Esophagus muscularis mucosa (tissue), 4 donors: ENCODE measurements around the gene ARPIN. TPM values are rescaled to one million over a fixed set of nuclear protein-coding genes. Genes with fewer than 3 reads are reported as not detected.

Source experiments
- DNase-seq: peaks from one replicate; pipeline ENCODE4 v3.0.0-alpha.2; 2017; ENCODE audit errors: extremely low spot score
- H3K27ac ChIP-seq, 4 donors: fragments of 200-600 bp; sonication (generic); replicated peaks in 1 of 4; 1 replicate in 3 of 4; 2 replicates in 1 of 4; pipeline ENCODE4 v1.5.1; 2016 to 2019; ENCODE audit warnings: mild to moderate bottlenecking in 1 of 4
- H3K27me3 ChIP-seq, 4 donors: fragments of 200-600 bp; sonication (generic); one replicate each; pipeline versions ENCODE4 v1.5.1 to v1.6.0; 2016 to 2019
- H3K36me3 ChIP-seq, 4 donors: fragments of 200-600 bp; sonication (generic); one replicate each; pipeline ENCODE4 v1.5.1; 2016 to 2019
- H3K4me1 ChIP-seq, 4 donors: fragments of 200-600 bp; sonication (generic); one replicate each; pipeline ENCODE4 v1.5.1; 2016 to 2019
- H3K4me3 ChIP-seq, 4 donors: fragments of 200-600 bp; sonication (generic); 1 replicate in 2 of 4; 2 replicates in 2 of 4; pipeline ENCODE4 v1.5.1; 2016 to 2019; ENCODE audit warnings: mild to moderate bottlenecking in 4 of 4, moderate library complexity in 1 of 4
- H3K9me3 ChIP-seq, 4 donors: fragments of 200-600 bp; sonication (generic); 1 replicate in 3 of 4; 2 replicates in 1 of 4; pipeline ENCODE4 v1.5.1; 2016 to 2019
- CTCF ChIP-seq, 3 experiments: fragments of 200-600 bp in 2 of 3; fragments of 450-650 bp in 1 of 3; sonication (generic) in 2 of 3; IDR thresholded peaks; one replicate each; pipeline ENCODE4 v1.5.1; 2017 to 2019; ENCODE audit warnings: antibody characterized with exemption in 3 of 3, mild to moderate bottlenecking in 2 of 3, moderate library complexity in 1 of 3
- EP300 ChIP-seq: sonication (generic); formaldehyde crosslinking; IDR thresholded peaks from one replicate; pipeline ENCODE4 v1.6.1; 2017; ENCODE audit warnings: antibody characterized with exemption
- POLR2A ChIP-seq: fragments of 450-650 bp; IDR thresholded peaks from one replicate; pipeline ENCODE4 v1.6.1; 2017; ENCODE audit warnings: antibody characterized with exemption, moderate library complexity, mild to moderate bottlenecking, low read depth
- POLR2AphosphoS5 ChIP-seq, 2 donors: sonication (generic); formaldehyde crosslinking; IDR thresholded peaks; one replicate each; pipeline ENCODE4 v1.6.1; 2017; ENCODE audit warnings: antibody characterized with exemption in 2 of 2
- WGBS: methylation state at CpG from one replicate; pipeline ENCODE4 v1.1.5; 2018; 5-methylcytosine and 5-hydroxymethylcytosine counted together
- intact Hi-C: fragments of 100-400 bp; cut with DNase I; formaldehyde crosslinking; loops from one replicate; pipeline ENCODE4 v1.15.1; 2023
- small RNA-seq, 3 donors: library from RNA; depleted of rRNA; stranded (forward); fragments of <200 nt; gene quantifications; one replicate each; pipeline ENCODE3, GENCODE V24; 2016
- total RNA-seq, 4 donors: library from RNA; depleted of rRNA; stranded (reverse); fragments of >200 nt; gene quantifications; one replicate each; pipeline versions ENCODE4 v1.1.0 to v1.2.1, GENCODE V29; 2016

The ARPIN gene
- total RNA-seq, 4 donors from 2014 or later, result 19.9 to 26.6 (median 25.4) TPM

GRCh38 chr15:89851673-89852341 is 60.9 kb downstream of the ARPIN start:
- 92% methylated on average over 5 of the region's 5 CpGs for WGBS
- no peak overlapping the region for H3K27ac ChIP-seq
- intact Hi-C loops, result no loop called here
- peaks cover 0 to 57% (median 37%) of the 10 kb centered on the region in 4 donors for H3K36me3 ChIP-seq
- no peak for DNase-seq
- no peak for TF ChIP-seq EP300
- TF ChIP-seq POLR2AphosphoS5 (IDR thresholded peaks at IDR 0.05), result no peak
- no peak for TF ChIP-seq POLR2A
- no peak for TF ChIP-seq CTCF (IDR thresholded peaks at IDR 0.05)
- no peak overlapping the region for H3K4me3 ChIP-seq
- H3K9me3 ChIP-seq, result no peaks in the 10 kb centered on the region
- H3K27me3 ChIP-seq, result no peaks in the 10 kb centered on the region
- peaks cover 0 to 7% (median 0%) of the 10 kb centered on the region in 4 donors for H3K4me1 ChIP-seq

- H3K27me3 ChIP-seq, result no peaks in the 10 kb centered on the region
- intact Hi-C loops, result no loop called here
- peaks cover 0 to 14% (median 3%) of the 10 kb centered on the region in 4 donors for H3K4me1 ChIP-seq
- no peak overlapping the region for H3K4me3 ChIP-seq
- 88% methylated on average over 2 of the region's 2 CpGs for WGBS
- H3K36me3 ChIP-seq, result peaks cover 0 to 65% (median 38%) of the 10 kb centered on the region in 4 donors
- TF ChIP-seq CTCF (IDR thresholded peaks at IDR 0.05) (no peak), EP300 (no peak), POLR2A (no peak), POLR2AphosphoS5 (IDR thresholded peaks at IDR 0.05) (no peak)
- H3K9me3 ChIP-seq, result no peaks in the 10 kb centered on the region
- DNase-seq, result no peak
- no peak overlapping the region for H3K27ac ChIP-seq
Observed at GRCh38 chr15:89848970-89849292, 63.8 kb downstream of the ARPIN start.

GRCh38 chr15:89847101-89847500 is 65.7 kb downstream of the ARPIN start:
- WGBS, result 88% methylated on average over 2 of the region's 2 CpGs
- Histone ChIP-seq H3K27ac (no peak overlapping the region), H3K36me3 (peaks cover 0 to 70% (median 37%) of the 10 kb centered on the region in 4 donors), H3K27me3 (no peaks in the 10 kb centered on the region), H3K4me3 (no peak overlapping the region), H3K4me1 (peaks cover 0 to 14% (median 3%) of the 10 kb centered on the region in 4 donors), H3K9me3 (no peaks in the 10 kb centered on the region)
- DNase-seq, result no peak
- TF ChIP-seq POLR2A (no peak), CTCF (IDR thresholded peaks at IDR 0.05) (no peak), EP300 (no peak), POLR2AphosphoS5 (IDR thresholded peaks at IDR 0.05) (no peak)
- intact Hi-C loops, result no loop called here

GRCh38 chr15:89845305-89845893 is 67.4 kb downstream of the ARPIN start:
- Histone ChIP-seq H3K27me3 (no peaks in the 10 kb centered on the region), H3K4me3 (no peak overlapping the region), H3K27ac (peak overlapping the region in 1 of 4 donors; percentile 18), H3K36me3 (peaks cover 4 to 63% (median 37%) of the 10 kb centered on the region in 4 donors), H3K4me1 (peaks cover 0 to 14% (median 3%) of the 10 kb centered on the region in 4 donors), H3K9me3 (no peaks in the 10 kb centered on the region)
- DNase-seq, result no peak
- TF ChIP-seq CTCF (IDR thresholded peaks at IDR 0.05), result no peak
- TF ChIP-seq POLR2A, result no peak
- no peak for TF ChIP-seq EP300
- no peak for TF ChIP-seq POLR2AphosphoS5 (IDR thresholded peaks at IDR 0.05)
- intact Hi-C loops, result no loop called here
- 70% methylated on average over 5 of the region's 5 CpGs for WGBS

Small RNA genes within 50 kb of the gene (small RNA-seq; reads per million reads assigned to genes)
- gene MIR5009, result 0 to 0.19 (median 0) reads per million in 3 donors
- 0 reads per million in 3 donors for gene MIR5094
- gene RNU6-1111P, result 0 reads per million in 3 donors
- gene RNU7-111P, result 0 reads per million in 3 donors

Other genes starting within 250 kb of the ARPIN start
- 1 to 10 TPM in 3 of 4 donors, under 1 TPM in 1; 0.99 to 5.8 (median 2.8) TPM for gene PLIN1, start 233.6 kb downstream of the ARPIN start, total RNA-seq
- 10 to 100 TPM; 10.8 to 20.2 (median 15.4) TPM for gene PEX11A, start 222.2 kb downstream of the ARPIN start, total RNA-seq
- under 1 TPM in 3 of 4 donors, not detected in 1; 0.13 to 0.42 (median 0.17) TPM for gene WDR93, start 222.1 kb downstream of the ARPIN start, total RNA-seq
- gene MESP1, start 161.7 kb downstream of the ARPIN start, total RNA-seq, result 1 to 10 TPM in 2 of 4 donors, under 1 TPM in 2; 0.50 to 2.8 (median 1.7) TPM
- not detected for gene MESP2, start 136.6 kb downstream of the ARPIN start, total RNA-seq
- 10 to 100 TPM in 2 of 4 donors, 1 to 10 TPM in 2; 7.5 to 22.0 (median 14.4) TPM for gene ANPEP, start 98.1 kb downstream of the ARPIN start, total RNA-seq
- 10 to 100 TPM; 26.8 to 43.2 (median 37.3) TPM for gene AP3S2, start 19.0 kb downstream of the ARPIN start, total RNA-seq
- 10 to 100 TPM in 2 of 4 donors, 1 to 10 TPM in 2; 6.6 to 13.8 (median 10.1) TPM for gene ZNF710, start 88.4 kb upstream of the ARPIN start, total RNA-seq
- gene IDH2, start 189.5 kb upstream of the ARPIN start, total RNA-seq, result 100 to 1,000 TPM; 119 to 228 (median 171) TPM